Esophagus muscularis mucosa (tissue), 4 donors: ENCODE results near the gene CAPZB.

Experiments used
- CTCF ChIP-seq, 3 experiments: fragments of 200-600 bp in 2 of 3; fragments of 450-650 bp in 1 of 3; sonication (generic) in 2 of 3; IDR thresholded peaks; one replicate each; pipeline ENCODE4 v1.5.1; 2017 to 2019; ENCODE audit warnings: antibody characterized with exemption in 3 of 3, mild to moderate bottlenecking in 2 of 3, moderate library complexity in 1 of 3
- EP300 ChIP-seq: sonication (generic); formaldehyde crosslinking; IDR thresholded peaks from one replicate; pipeline ENCODE4 v1.6.1; 2017; ENCODE audit warnings: antibody characterized with exemption
- POLR2AphosphoS5 ChIP-seq, 2 donors: sonication (generic); formaldehyde crosslinking; IDR thresholded peaks; one replicate each; pipeline ENCODE4 v1.6.1; 2017; ENCODE audit warnings: antibody characterized with exemption in 2 of 2

GRCh38 chr1:19368964-19369363 lies 116.4 kb downstream of the CAPZB start:
- no peak for TF ChIP-seq CTCF (IDR thresholded peaks at IDR 0.05)
- TF ChIP-seq EP300: no peak
- TF ChIP-seq POLR2AphosphoS5 (IDR thresholded peaks at IDR 0.05): no peak
